TTC549 (cell line): ENCODE data around the gene MALSU1.

Source experiments
- FAIRE-seq: peaks from 2 replicates; lab custom pipeline; 2012; peaks lifted over from hg19 to GRCh38; lab: Jason Lieb, UNC

MALSU1 gene

GRCh38 chr7:23336799-23337283 is 37.7 kb downstream of the MALSU1 start:
- no peak for FAIRE-seq

- FAIRE-seq = no peak
These were observed 38.2 kb downstream of the MALSU1 start for GRCh38 chr7:23337374-23337773.

- FAIRE-seq = no peak
These were observed 39.3 kb downstream of the MALSU1 start for GRCh38 chr7:23338439-23338838.

- FAIRE-seq = no peak
These were observed 39.7 kb downstream of the MALSU1 start for GRCh38 chr7:23338863-23339262.

GRCh38 chr7:23341846-23342598 is 42.9 kb downstream of the MALSU1 start:
- no peak for FAIRE-seq

- no peak for FAIRE-seq
These were observed 44.0 kb downstream of the MALSU1 start for GRCh38 chr7:23343102-23343501.

GRCh38 chr7:23343806-23344475 is 44.8 kb downstream of the MALSU1 start:
- FAIRE-seq = no peak

GRCh38 chr7:23345601-23346000 is 46.5 kb downstream of the MALSU1 start:
- no peak for FAIRE-seq

- FAIRE-seq = no peak
These were observed 47.2 kb downstream of the MALSU1 start for GRCh38 chr7:23346316-23346715.

- no peak for FAIRE-seq
These were observed 48.0 kb downstream of the MALSU1 start for GRCh38 chr7:23347033-23347681.

- no peak for FAIRE-seq
These were observed 48.6 kb downstream of the MALSU1 start for GRCh38 chr7:23347682-23348180.

- no peak for FAIRE-seq
These were observed 50.5 kb downstream of the MALSU1 start for GRCh38 chr7:23349484-23350157.

GRCh38 chr7:23350466-23350865 is 51.3 kb downstream of the MALSU1 start:
- FAIRE-seq = no peak

GRCh38 chr7:23353172-23353571 is 54.0 kb downstream of the MALSU1 start:
- no peak for FAIRE-seq

- no peak for FAIRE-seq
These were observed 57.0 kb downstream of the MALSU1 start for GRCh38 chr7:23356168-23356567.

GRCh38 chr7:23356726-23357125 is 57.6 kb downstream of the MALSU1 start:
- no peak for FAIRE-seq

- peak; percentile 78 for FAIRE-seq
These were observed 58.3 kb downstream of the MALSU1 start for GRCh38 chr7:23357190-23358093.

GRCh38 chr7:23358152-23358674 is 59.1 kb downstream of the MALSU1 start:
- FAIRE-seq = no peak
